Endodermal cell (in vitro differentiated cells): ENCODE data around the gene MIS18A. TPM values are rescaled to one million over a fixed set of nuclear protein-coding genes. Genes with fewer than 3 reads are reported as not detected.

Source experiments
- DNase-seq: peaks from one replicate; pipeline ENCODE4 v3.0.0-alpha.2; 2017
- H3K27ac ChIP-seq: 2 replicates; pipeline ENCODE4 v1.5.1; 2013; ENCODE audit warnings: mild to moderate bottlenecking, low read depth, low read length, moderate library complexity
- H3K27me3 ChIP-seq: 2 replicates; pipeline ENCODE4 v1.6.1; 2013; ENCODE audit warnings: mild to moderate bottlenecking, low read length, moderate library complexity; ENCODE audit not compliant: insufficient read depth, control insufficient read depth, poor library complexity, severe bottlenecking
- H3K36me3 ChIP-seq: 2 replicates; pipeline ENCODE4 v1.7.0; 2013; ENCODE audit warnings: mild to moderate bottlenecking, low read length, moderate library complexity; ENCODE audit not compliant: control insufficient read depth, insufficient read depth
- H3K4me1 ChIP-seq: one replicate; pipeline ENCODE4 v1.7.0; 2013; ENCODE audit warnings: low read length; ENCODE audit not compliant: control insufficient read depth, insufficient read depth
- H3K4me3 ChIP-seq: 2 replicates; pipeline ENCODE4 v1.5.1; 2013; ENCODE audit warnings: mild to moderate bottlenecking, low read length, moderate library complexity
- H3K9ac ChIP-seq: 2 replicates; pipeline ENCODE4 v1.6.1; 2013; ENCODE audit warnings: mild to moderate bottlenecking, low read length, moderate library complexity; ENCODE audit not compliant: poor library complexity, severe bottlenecking; ENCODE audit errors: extremely low read depth
- H3K9me3 ChIP-seq: 2 replicates; pipeline ENCODE4 v1.6.1; 2013; ENCODE audit warnings: mild to moderate bottlenecking, low read length, moderate library complexity; ENCODE audit not compliant: control insufficient read depth
- H3K27ac Mint-ChIP-seq: 2 replicates; pipeline ENCODE4 v1.8.0; 2020; ENCODE audit warnings: mixed read lengths
- H3K27me3 Mint-ChIP-seq: 2 replicates; pipeline ENCODE4 v1.8.0; 2021; ENCODE audit warnings: mild to moderate bottlenecking, mixed read lengths; ENCODE audit not compliant: insufficient read depth
- H3K36me3 Mint-ChIP-seq: 2 replicates; pipeline ENCODE4 v1.8.0; 2020; ENCODE audit warnings: low read depth, mixed read lengths
- H3K4me1 Mint-ChIP-seq: 2 replicates; pipeline ENCODE4 v1.8.0; 2020; ENCODE audit warnings: mixed read lengths
- H3K4me3 Mint-ChIP-seq: 2 replicates; pipeline ENCODE4 v1.8.0; 2020; ENCODE audit warnings: mild to moderate bottlenecking, moderate library complexity, mixed read lengths
- H3K9me3 Mint-ChIP-seq: 2 replicates; pipeline ENCODE4 v1.8.0; 2020; ENCODE audit warnings: mild to moderate bottlenecking, mixed read lengths
- CTCF ChIP-seq: fragments of 200-600 bp; sonication (generic); conservative IDR thresholded peaks from 2 replicates; pipeline ENCODE4 v1.5.0; 2021; ENCODE audit warnings: antibody characterized with exemption, mild to moderate bottlenecking
- WGBS, 2 experiments: methylation state at CpG; one replicate each; pipeline versions ENCODE4 v1.1.5 to v1.1.7; 2013; ENCODE audit warnings: missing lambda C conversion rate in 2 of 2, mixed read lengths in 1 of 2; ENCODE audit not compliant: insufficient coverage in 1 of 2, insufficient read length in 1 of 2; 5-methylcytosine and 5-hydroxymethylcytosine counted together
- total RNA-seq, 2 donors: library from RNA; stranded (reverse); fragmentation: NEBNext Ultra II Directional in 1 of 2; extraction: Animal tissue kit (Norgen Biotek cat#: 25700) in 1 of 2; gene quantifications; 2 replicates in 1 of 2; 3 replicates in 1 of 2; pipeline ENCODE4 v1.2.1, GENCODE V29; 2021

MIS18A gene
- total RNA-seq, 2 donors from 2014 or later: 46.4 to 48.3 TPM

DNA sequence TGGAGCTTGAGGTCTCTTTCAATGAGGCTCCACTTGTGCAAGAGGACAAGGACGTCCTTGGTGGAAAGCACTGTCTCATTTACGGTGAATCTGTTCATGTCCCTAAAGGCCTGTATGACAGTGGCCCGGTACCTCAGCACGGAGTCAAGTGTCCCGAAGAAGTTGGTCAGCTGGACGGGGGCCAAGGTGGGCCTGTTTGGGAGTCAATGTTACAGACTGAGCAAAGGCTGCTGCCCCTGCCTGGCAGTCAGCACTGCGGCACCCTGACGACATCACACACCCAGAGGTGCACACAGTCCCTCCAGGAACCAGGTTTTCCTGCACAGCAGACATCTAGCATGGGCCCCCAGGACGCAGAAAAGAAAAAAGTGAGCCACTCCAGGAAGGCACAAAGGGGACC is 38.9 kb upstream of the MIS18A start:
- Mint-ChIP-seq H3K4me3 (no peak overlapping the region), H3K27ac (no peak overlapping the region), H3K36me3 (peaks cover 59% of the 10 kb centered on the region), H3K27me3 (no peaks in the 10 kb centered on the region), H3K9me3 (no peaks in the 10 kb centered on the region), H3K4me1 (peaks cover 13% of the 10 kb centered on the region)
- H3K4me1 ChIP-seq: peaks cover 11% of the 10 kb centered on the region
- no peaks in the 10 kb centered on the region for H3K9me3 ChIP-seq
- TF ChIP-seq CTCF: no peak
- 92 to 100% methylated on average over 6 to 9 of the region's 9 CpGs for WGBS, 2 experiments
- H3K9ac ChIP-seq: no peak overlapping the region
- no peak overlapping the region for H3K4me3 ChIP-seq
- peaks cover 69% of the 10 kb centered on the region for H3K36me3 ChIP-seq
- no peak for DNase-seq
- H3K27me3 ChIP-seq: no peaks in the 10 kb centered on the region
- no peak overlapping the region for H3K27ac ChIP-seq

- H3K36me3 Mint-ChIP-seq: peaks cover 58% of the 10 kb centered on the region
- no peak overlapping the region for H3K27ac Mint-ChIP-seq
- no peak for TF ChIP-seq CTCF
- no peak overlapping the region for H3K9ac ChIP-seq
- no peak for DNase-seq
- H3K27me3 Mint-ChIP-seq: no peaks in the 10 kb centered on the region
- 89 to 91% methylated on average over 8 to 22 of the region's 22 CpGs for WGBS, 2 experiments
- H3K27ac ChIP-seq: no peak overlapping the region
- H3K27me3 ChIP-seq: no peaks in the 10 kb centered on the region
- no peak overlapping the region for H3K4me3 ChIP-seq
- no peaks in the 10 kb centered on the region for H3K9me3 ChIP-seq
- peaks cover 13% of the 10 kb centered on the region for H3K4me1 Mint-ChIP-seq
- peaks cover 11% of the 10 kb centered on the region for H3K4me1 ChIP-seq
- no peaks in the 10 kb centered on the region for H3K9me3 Mint-ChIP-seq
- no peak overlapping the region for H3K4me3 Mint-ChIP-seq
- peaks cover 60% of the 10 kb centered on the region for H3K36me3 ChIP-seq
Observed at GRCh38 chr21:32316361-32317215, 37.7 kb upstream of the MIS18A start.

GRCh38 chr21:32315511-32316281 is 36.8 kb upstream of the MIS18A start:
- TF ChIP-seq CTCF: no peak
- Mint-ChIP-seq H3K36me3 (peaks cover 61% of the 10 kb centered on the region), H3K4me3 (no peak overlapping the region), H3K27ac (peak overlapping the region; percentile 48), H3K4me1 (peaks cover 13% of the 10 kb centered on the region), H3K27me3 (no peaks in the 10 kb centered on the region), H3K9me3 (no peaks in the 10 kb centered on the region)
- Histone ChIP-seq H3K4me1 (peaks cover 11% of the 10 kb centered on the region), H3K4me3 (no peak overlapping the region), H3K27me3 (no peaks in the 10 kb centered on the region), H3K36me3 (peaks cover 51% of the 10 kb centered on the region), H3K9me3 (no peaks in the 10 kb centered on the region), H3K9ac (no peak overlapping the region), H3K27ac (no peak overlapping the region)
- no peak for DNase-seq
- WGBS, 2 experiments: 96 to 97% methylated on average over 11 to 14 of the region's 14 CpGs
